ENCODE measurements around the gene UBC.

DNA sequence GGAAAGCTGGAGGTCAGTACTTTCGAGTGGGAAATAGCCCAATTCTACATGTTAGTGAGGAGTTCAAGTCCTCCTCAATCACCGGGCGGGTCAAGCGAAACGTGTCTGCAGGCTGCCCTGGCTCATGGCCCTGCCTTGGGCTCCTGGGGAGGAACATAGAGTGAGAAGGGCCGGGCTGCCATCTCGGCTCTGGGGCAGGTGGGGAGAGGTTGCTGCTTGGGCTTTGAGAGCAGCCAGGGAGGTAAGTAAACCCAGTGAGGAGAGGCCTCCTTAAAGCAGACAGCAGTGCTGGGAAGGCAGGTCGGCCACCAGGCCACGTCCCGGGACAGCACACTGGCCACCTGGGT, 32.0 kb upstream of the UBC start:
- no peak for TF ChIP-seq POLR2A (IDR thresholded peaks at IDR 0.05; ENCODE audit: extremely low read depth, insufficient read length)
- TF ChIP-seq, protein P1, sequence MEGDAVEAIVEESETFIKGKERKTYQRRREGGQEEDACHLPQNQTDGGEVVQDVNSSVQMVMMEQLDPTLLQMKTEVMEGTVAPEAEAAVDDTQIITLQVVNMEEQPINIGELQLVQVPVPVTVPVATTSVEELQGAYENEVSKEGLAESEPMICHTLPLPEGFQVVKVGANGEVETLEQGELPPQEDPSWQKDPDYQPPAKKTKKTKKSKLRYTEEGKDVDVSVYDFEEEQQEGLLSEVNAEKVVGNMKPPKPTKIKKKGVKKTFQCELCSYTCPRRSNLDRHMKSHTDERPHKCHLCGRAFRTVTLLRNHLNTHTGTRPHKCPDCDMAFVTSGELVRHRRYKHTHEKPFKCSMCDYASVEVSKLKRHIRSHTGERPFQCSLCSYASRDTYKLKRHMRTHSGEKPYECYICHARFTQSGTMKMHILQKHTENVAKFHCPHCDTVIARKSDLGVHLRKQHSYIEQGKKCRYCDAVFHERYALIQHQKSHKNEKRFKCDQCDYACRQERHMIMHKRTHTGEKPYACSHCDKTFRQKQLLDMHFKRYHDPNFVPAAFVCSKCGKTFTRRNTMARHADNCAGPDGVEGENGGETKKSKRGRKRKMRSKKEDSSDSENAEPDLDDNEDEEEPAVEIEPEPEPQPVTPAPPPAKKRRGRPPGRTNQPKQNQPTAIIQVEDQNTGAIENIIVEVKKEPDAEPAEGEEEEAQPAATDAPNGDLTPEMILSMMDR (IDR thresholded peaks at IDR 0.05; ENCODE audit: low read depth, low read length) = no peak
